Ascending aorta (tissue), 2 donors: Measurements from ENCODE around the gene ACSF3. TPM values are rescaled to one million over a fixed set of nuclear protein-coding genes. Genes with fewer than 3 reads are reported as not detected.

Experiments
- DNase-seq, 2 donors: peaks; one replicate each; pipeline ENCODE4 v3.0.0-alpha.2; 2019; ENCODE audit warnings: low spot score in 2 of 2
- H3K27ac ChIP-seq, 2 donors: fragments of 200-600 bp; sonication (generic); one replicate each; pipeline ENCODE4 v1.5.1; 2016 to 2017; ENCODE audit warnings: mild to moderate bottlenecking in 1 of 2
- H3K27me3 ChIP-seq: fragments of 200-600 bp; sonication (generic); one replicate; pipeline ENCODE4 v1.5.1; 2017
- H3K36me3 ChIP-seq, 2 donors: fragments of 200-600 bp; sonication (generic); one replicate each; pipeline ENCODE4 v1.5.1; 2016
- H3K4me1 ChIP-seq, 2 donors: fragments of 200-600 bp; sonication (generic); one replicate each; pipeline ENCODE4 v1.5.1; 2016 to 2017; ENCODE audit warnings: mild to moderate bottlenecking in 1 of 2
- H3K4me3 ChIP-seq, 2 donors: fragments of 200-600 bp; sonication (generic); one replicate each; pipeline ENCODE4 v1.5.1; 2016 to 2017; ENCODE audit warnings: mild to moderate bottlenecking in 1 of 2
- H3K9me3 ChIP-seq, 2 donors: fragments of 200-600 bp; sonication (generic); one replicate each; pipeline ENCODE4 v1.5.1; 2016
- intact Hi-C: fragments of 100-400 bp; cut with DNase I; formaldehyde crosslinking; loops from one replicate; pipeline ENCODE4 v1.15.1; 2023
- total RNA-seq: library from RNA; depleted of rRNA; stranded (reverse); fragments of >200 nt; gene quantifications from one replicate; pipeline ENCODE4 v1.1.0, GENCODE V29; 2016
- TF ChIP-seq, protein P1 (sequence below), 3 experiments: fragments of 200-600 bp in 2 of 3; fragments of 450-650 bp in 1 of 3; sonication (generic) in 2 of 3; IDR thresholded peaks; one replicate each; pipeline ENCODE4 v1.5.1; 2016 to 2019; ENCODE audit warnings: antibody characterized with exemption in 3 of 3, mild to moderate bottlenecking in 1 of 3, moderate library complexity in 1 of 3

ACSF3 gene
- total RNA-seq, 1 donor from 2014 or later = 5.2 TPM

DNA sequence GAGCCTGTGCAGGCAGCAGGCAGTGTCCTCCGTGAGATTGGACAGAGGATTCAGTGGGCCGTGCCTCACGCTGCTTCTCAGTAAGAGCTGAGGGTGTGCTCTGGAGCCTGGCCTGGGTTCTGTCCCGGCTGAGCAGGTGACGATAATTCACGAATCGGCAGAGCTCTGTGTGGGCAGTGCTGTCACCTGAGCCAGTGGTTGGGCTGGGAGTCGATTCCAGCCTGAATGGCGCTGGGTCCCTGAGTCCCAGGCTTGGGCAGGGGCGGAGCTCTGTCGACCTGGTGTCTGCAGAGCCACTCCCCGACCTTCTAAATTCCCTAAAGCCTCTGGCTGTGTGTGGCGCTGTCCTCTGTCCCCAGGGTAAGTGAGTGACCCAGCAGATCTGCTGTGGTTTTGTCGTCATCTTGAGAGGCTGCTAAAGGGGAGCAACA lies 8.4 kb downstream of the ACSF3 start:
- no peak overlapping the region for H3K27ac ChIP-seq
- H3K36me3 ChIP-seq = peaks cover 56 to 66% of the 10 kb centered on the region in 2 donors
- H3K27me3 ChIP-seq = no peaks in the 10 kb centered on the region
- no peaks in the 10 kb centered on the region for H3K9me3 ChIP-seq
- intact Hi-C loops = no loop called here
- DNase-seq = no peak
- H3K4me1 ChIP-seq = no peaks in the 10 kb centered on the region
- H3K4me3 ChIP-seq = no peak overlapping the region
- TF ChIP-seq, protein P1, sequence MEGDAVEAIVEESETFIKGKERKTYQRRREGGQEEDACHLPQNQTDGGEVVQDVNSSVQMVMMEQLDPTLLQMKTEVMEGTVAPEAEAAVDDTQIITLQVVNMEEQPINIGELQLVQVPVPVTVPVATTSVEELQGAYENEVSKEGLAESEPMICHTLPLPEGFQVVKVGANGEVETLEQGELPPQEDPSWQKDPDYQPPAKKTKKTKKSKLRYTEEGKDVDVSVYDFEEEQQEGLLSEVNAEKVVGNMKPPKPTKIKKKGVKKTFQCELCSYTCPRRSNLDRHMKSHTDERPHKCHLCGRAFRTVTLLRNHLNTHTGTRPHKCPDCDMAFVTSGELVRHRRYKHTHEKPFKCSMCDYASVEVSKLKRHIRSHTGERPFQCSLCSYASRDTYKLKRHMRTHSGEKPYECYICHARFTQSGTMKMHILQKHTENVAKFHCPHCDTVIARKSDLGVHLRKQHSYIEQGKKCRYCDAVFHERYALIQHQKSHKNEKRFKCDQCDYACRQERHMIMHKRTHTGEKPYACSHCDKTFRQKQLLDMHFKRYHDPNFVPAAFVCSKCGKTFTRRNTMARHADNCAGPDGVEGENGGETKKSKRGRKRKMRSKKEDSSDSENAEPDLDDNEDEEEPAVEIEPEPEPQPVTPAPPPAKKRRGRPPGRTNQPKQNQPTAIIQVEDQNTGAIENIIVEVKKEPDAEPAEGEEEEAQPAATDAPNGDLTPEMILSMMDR (IDR thresholded peaks at IDR 0.05) = no peak

GRCh38 chr16:89102481-89103073 lies 8.9 kb downstream of the ACSF3 start:
- Histone ChIP-seq H3K9me3 (no peaks in the 10 kb centered on the region), H3K4me1 (no peaks in the 10 kb centered on the region), H3K27ac (no peak overlapping the region), H3K27me3 (no peaks in the 10 kb centered on the region), H3K36me3 (peaks cover 58 to 71% of the 10 kb centered on the region in 2 donors), H3K4me3 (no peak overlapping the region)
- intact Hi-C loops = no loop called here
- TF ChIP-seq, protein P1 (IDR thresholded peaks at IDR 0.05) = no peak
- DNase-seq = no peak

DNA sequence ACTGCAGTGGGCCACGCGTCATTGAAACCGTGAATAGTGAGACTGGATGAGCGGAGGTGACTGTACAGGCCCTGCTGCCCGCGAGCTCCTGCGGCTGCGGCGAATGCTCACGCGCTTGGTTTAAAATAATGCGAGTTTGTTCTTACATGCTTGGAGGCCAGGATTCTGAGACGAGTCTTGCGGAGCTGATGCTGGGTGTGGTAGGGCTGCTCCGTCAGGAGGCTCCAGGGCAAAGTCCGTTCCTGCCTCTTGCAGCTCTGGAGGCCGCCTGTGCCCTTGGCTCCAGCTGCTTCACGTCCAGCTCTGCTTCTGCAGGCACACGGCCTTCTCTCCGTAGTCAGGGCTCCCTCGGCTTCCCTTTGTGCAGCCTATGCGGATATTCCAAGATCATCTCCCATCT lies 9.5 kb downstream of the ACSF3 start:
- Histone ChIP-seq H3K36me3 (peaks cover 58 to 74% of the 10 kb centered on the region in 2 donors), H3K27me3 (no peaks in the 10 kb centered on the region), H3K9me3 (no peaks in the 10 kb centered on the region), H3K4me1 (no peaks in the 10 kb centered on the region), H3K27ac (no peak overlapping the region), H3K4me3 (no peak overlapping the region)
- intact Hi-C loops = no loop called here
- DNase-seq = no peak
- TF ChIP-seq, protein P1 (IDR thresholded peaks at IDR 0.05) = no peak

GRCh38 chr16:89103781-89104180 lies 10.1 kb downstream of the ACSF3 start:
- no peak overlapping the region for H3K27ac ChIP-seq
- H3K27me3 ChIP-seq = no peaks in the 10 kb centered on the region
- no peak for DNase-seq
- intact Hi-C loops = no loop called here
- no peak overlapping the region for H3K4me3 ChIP-seq
- H3K4me1 ChIP-seq = no peaks in the 10 kb centered on the region
- peaks cover 59 to 74% of the 10 kb centered on the region in 2 donors for H3K36me3 ChIP-seq
- TF ChIP-seq, protein P1 (IDR thresholded peaks at IDR 0.05) = no peak
- H3K9me3 ChIP-seq = no peaks in the 10 kb centered on the region

DNA sequence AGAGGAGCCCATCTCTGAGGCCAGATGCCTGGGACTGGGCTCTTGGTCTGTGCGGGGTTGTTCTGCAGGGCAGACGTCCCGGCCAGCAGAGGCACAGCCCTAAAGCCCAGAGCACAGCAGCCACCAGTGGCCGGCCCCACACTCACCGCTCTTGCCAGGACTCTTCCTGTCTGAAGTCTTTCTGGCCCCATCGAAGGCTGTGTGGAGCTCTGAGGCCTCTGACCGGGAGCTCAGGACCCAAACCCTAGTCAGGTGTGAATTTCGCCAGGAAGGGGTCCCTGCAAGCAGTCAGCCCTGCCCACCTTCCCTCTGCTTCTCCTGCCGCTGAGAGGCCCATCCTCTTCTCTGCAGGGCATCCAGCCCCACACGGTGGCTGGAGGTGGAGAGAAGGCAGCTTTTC lies 10.7 kb downstream of the ACSF3 start:
- DNase-seq = no peak
- intact Hi-C loops = no loop called here
- peaks cover 60 to 74% of the 10 kb centered on the region in 2 donors for H3K36me3 ChIP-seq
- H3K27ac ChIP-seq = no peak overlapping the region
- TF ChIP-seq, protein P1 (IDR thresholded peaks at IDR 0.05) = no peak
- no peak overlapping the region for H3K4me3 ChIP-seq
- H3K4me1 ChIP-seq = no peaks in the 10 kb centered on the region
- no peaks in the 10 kb centered on the region for H3K27me3 ChIP-seq
- H3K9me3 ChIP-seq = no peaks in the 10 kb centered on the region
